ENCODE data around the gene GRIK3.

- TF ChIP-seq POLR2A (IDR thresholded peaks at IDR 0.05) (no peak), CTCF (IDR thresholded peaks at IDR 0.05) (no peak)
Measured at GRCh38 chr1:36982709-36983108, 51.6 kb downstream of the GRIK3 start.
